Astrocyte (in vitro differentiated cells and primary cell): ENCODE results near the gene PLAAT5.

ENCODE experiments used
- CTCF ChIP-seq: IDR thresholded peaks from 2 replicates; pipeline ENCODE4 v1.5.1; 2011; ENCODE audit warnings: low read depth, mild to moderate bottlenecking, inconsistent platforms, low read length, moderate library complexity; ENCODE audit not compliant: insufficient read depth
- EZH2 ChIP-seq: IDR thresholded peaks from 2 replicates; pipeline ENCODE4 v1.6.1; 2012; ENCODE audit warnings: mild to moderate bottlenecking, low read length, inconsistent platforms; ENCODE audit not compliant: insufficient read depth

DNA sequence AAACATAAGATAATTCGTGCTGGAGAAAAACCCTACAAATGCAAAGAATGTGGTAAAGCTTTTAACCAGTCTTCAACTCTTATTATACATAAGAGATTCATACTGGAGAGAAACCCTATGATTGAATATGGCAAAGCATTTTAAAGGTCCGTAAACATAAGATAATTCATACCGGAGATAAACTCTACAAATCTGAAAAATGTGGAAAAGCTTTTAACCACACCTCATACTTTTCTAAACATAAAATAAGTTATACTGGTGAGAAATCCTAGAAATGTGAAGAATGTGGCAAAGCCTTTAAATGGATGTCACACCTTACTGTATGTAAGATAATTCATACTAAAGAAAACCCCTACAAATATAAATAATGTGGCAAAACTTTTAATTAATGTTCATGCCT lies 20.7 kb downstream of the PLAAT5 start:
- TF ChIP-seq CTCF = no peak
- no peak for TF ChIP-seq EZH2
